Fibroblast of lung (primary cell): ENCODE data around the gene CACNA2D3. TPM values are rescaled to one million over a fixed set of nuclear protein-coding genes. Genes with fewer than 3 reads are reported as not detected.

Source experiments
- DNase-seq, 2 donors: peaks; one replicate each; pipeline versions ENCODE4 v3.0.0 to v3.0.0-alpha.2; 2010; ENCODE audit warnings: low read depth in 2 of 2
- H2AFZ ChIP-seq: 2 replicates; pipeline ENCODE4 v1.5.1; 2012; ENCODE audit warnings: low read length, control low read depth, inconsistent platforms
- H3K27ac ChIP-seq: 2 replicates; pipeline ENCODE4 v1.5.1; 2011; ENCODE audit warnings: low read length, control low read depth; ENCODE audit not compliant: insufficient read depth
- H3K27me3 ChIP-seq: 2 replicates; pipeline ENCODE4 v1.5.1; 2011; ENCODE audit warnings: mild to moderate bottlenecking, low read length; ENCODE audit not compliant: control insufficient read depth, insufficient read depth
- H3K36me3 ChIP-seq: 2 replicates; pipeline ENCODE4 v1.5.1; 2011; ENCODE audit warnings: low read length; ENCODE audit not compliant: control insufficient read depth, insufficient read depth
- H3K4me1 ChIP-seq: 2 replicates; pipeline ENCODE4 v1.5.1; 2011; ENCODE audit warnings: low read length; ENCODE audit not compliant: control insufficient read depth, insufficient read depth; ENCODE audit errors: extremely low read depth
- H3K4me2 ChIP-seq: 2 replicates; pipeline ENCODE4 v1.5.1; 2011; ENCODE audit warnings: low read length, control low read depth; ENCODE audit not compliant: insufficient read depth; ENCODE audit errors: extremely low read depth
- H3K4me3 ChIP-seq, 4 experiments: fragments of 200-600 bp in 1 of 4; sonication (generic) in 1 of 4; replicated peaks in 1 of 4; 2 replicates each; pipeline ENCODE4 v1.5.1; 2011 to 2016; ENCODE audit warnings: low read length in 4 of 4, low read depth in 3 of 4, mild to moderate bottlenecking in 3 of 4, control low read depth in 2 of 4, inconsistent platforms in 1 of 4, mixed read lengths in 1 of 4; ENCODE audit not compliant: insufficient read depth in 1 of 4; ENCODE audit errors: control extremely low read depth in 1 of 4
- H3K79me2 ChIP-seq: 2 replicates; pipeline ENCODE4 v1.5.1; 2012; ENCODE audit warnings: mild to moderate bottlenecking, low read length, inconsistent platforms; ENCODE audit not compliant: control insufficient read depth, insufficient read depth
- H3K9ac ChIP-seq: 2 replicates; pipeline ENCODE4 v1.5.1; 2011; ENCODE audit warnings: mild to moderate bottlenecking, low read length, control low read depth; ENCODE audit not compliant: insufficient read depth
- H3K9me3 ChIP-seq: 2 replicates; pipeline ENCODE4 v1.5.1; 2012; ENCODE audit warnings: low read depth, low read length; ENCODE audit not compliant: control insufficient read depth, insufficient read depth
- H4K20me1 ChIP-seq: 2 replicates; pipeline ENCODE4 v1.5.1; 2011; ENCODE audit warnings: low read length; ENCODE audit not compliant: control insufficient read depth, insufficient read depth; ENCODE audit errors: extremely low read depth
- EZH2 ChIP-seq: IDR thresholded peaks from 2 replicates; pipeline ENCODE4 v1.5.1; 2012; ENCODE audit warnings: low read length, control low read depth, mild to moderate bottlenecking; ENCODE audit errors: missing control alignments
- polyA plus RNA-seq, 2 donors: library from polyadenylated mRNA; depleted of rRNA in 1 of 2; stranded (reverse) in 1 of 2; unstranded in 1 of 2; fragments of >200 nt; gene quantifications; 2 replicates each; pipeline ENCODE4 v1.2.1, GENCODE V29; 2011 to 2012; ENCODE audit warnings: missing spikeins in 1 of 2
- total RNA-seq: library from RNA; depleted of rRNA; stranded (reverse); fragments of >200 nt; gene quantifications from 2 replicates; pipeline ENCODE4 v1.2.1, GENCODE V29; 2014
- TF ChIP-seq, protein P1 (sequence below), 2 donors: IDR thresholded peaks in 1 of 2; conservative IDR thresholded peaks in 1 of 2; 1 replicate in 1 of 2; 2 replicates in 1 of 2; pipeline ENCODE4 v1.5.1; 2011 to 2012; ENCODE audit warnings: low read length in 2 of 2, control low read depth in 1 of 2, inconsistent platforms in 1 of 2, low read depth in 1 of 2, mild to moderate bottlenecking in 1 of 2

CACNA2D3 gene
- total and polyA plus RNA-seq, 2 donors (not counting 1 experiment from before 2014, with no cell fraction given), result 1.8 to 11.5 TPM

DNA sequence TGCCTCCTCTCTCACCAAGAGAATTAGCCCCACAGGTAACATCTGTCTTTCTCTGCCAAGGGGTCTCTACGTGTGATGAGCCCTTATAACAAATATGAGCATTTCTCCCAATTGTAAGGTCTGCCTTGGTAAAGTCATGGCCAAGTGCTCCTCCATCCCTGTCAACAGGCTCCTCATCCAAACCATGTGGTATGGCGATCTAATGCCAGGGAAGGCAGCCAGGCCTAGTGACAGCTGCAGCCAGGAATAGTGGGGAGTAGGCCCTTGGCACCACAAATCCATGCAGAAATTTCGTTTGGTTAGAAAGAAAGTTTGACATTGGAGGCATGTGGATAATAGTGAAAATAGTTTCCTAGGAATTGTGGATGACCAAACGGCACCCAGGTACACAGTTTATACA lies 810.3 kb downstream of the CACNA2D3 start:
- Histone ChIP-seq H3K4me2 (no peak overlapping the region), H3K79me2 (no peaks in the 10 kb centered on the region), H4K20me1 (no peaks in the 10 kb centered on the region), H3K4me3 (no peak overlapping the region), H3K9me3 (no peaks in the 10 kb centered on the region), H3K4me1 (no peaks in the 10 kb centered on the region), H3K27ac (no peak overlapping the region), H3K36me3 (no peaks in the 10 kb centered on the region), H3K9ac (no peak overlapping the region), H2AFZ (no peak overlapping the region), H3K27me3 (no peaks in the 10 kb centered on the region)
- no peak for DNase-seq
- TF ChIP-seq, protein P1, sequence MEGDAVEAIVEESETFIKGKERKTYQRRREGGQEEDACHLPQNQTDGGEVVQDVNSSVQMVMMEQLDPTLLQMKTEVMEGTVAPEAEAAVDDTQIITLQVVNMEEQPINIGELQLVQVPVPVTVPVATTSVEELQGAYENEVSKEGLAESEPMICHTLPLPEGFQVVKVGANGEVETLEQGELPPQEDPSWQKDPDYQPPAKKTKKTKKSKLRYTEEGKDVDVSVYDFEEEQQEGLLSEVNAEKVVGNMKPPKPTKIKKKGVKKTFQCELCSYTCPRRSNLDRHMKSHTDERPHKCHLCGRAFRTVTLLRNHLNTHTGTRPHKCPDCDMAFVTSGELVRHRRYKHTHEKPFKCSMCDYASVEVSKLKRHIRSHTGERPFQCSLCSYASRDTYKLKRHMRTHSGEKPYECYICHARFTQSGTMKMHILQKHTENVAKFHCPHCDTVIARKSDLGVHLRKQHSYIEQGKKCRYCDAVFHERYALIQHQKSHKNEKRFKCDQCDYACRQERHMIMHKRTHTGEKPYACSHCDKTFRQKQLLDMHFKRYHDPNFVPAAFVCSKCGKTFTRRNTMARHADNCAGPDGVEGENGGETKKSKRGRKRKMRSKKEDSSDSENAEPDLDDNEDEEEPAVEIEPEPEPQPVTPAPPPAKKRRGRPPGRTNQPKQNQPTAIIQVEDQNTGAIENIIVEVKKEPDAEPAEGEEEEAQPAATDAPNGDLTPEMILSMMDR (conservative IDR thresholded peaks at IDR 0.05 in 1 of 2, IDR thresholded peaks at IDR 0.05 in 1 of 2; ENCODE audit: low read depth in 1 of 2, low read length in 2 of 2), result no peak
- no peak for TF ChIP-seq EZH2

- H3K4me1 ChIP-seq, result no peaks in the 10 kb centered on the region
- no peak for TF ChIP-seq EZH2
- TF ChIP-seq, protein P1 (conservative IDR thresholded peaks at IDR 0.05 in 1 of 2, IDR thresholded peaks at IDR 0.05 in 1 of 2; ENCODE audit: low read depth in 1 of 2, low read length in 2 of 2), result no peak
- H3K9ac ChIP-seq, result no peak overlapping the region
- no peak overlapping the region for H3K4me3 ChIP-seq
- H3K27ac ChIP-seq, result no peak overlapping the region
- H4K20me1 ChIP-seq, result no peaks in the 10 kb centered on the region
- no peaks in the 10 kb centered on the region for H3K27me3 ChIP-seq
- H3K36me3 ChIP-seq, result no peaks in the 10 kb centered on the region
- DNase-seq, result no peak
- no peak overlapping the region for H2AFZ ChIP-seq
- no peak overlapping the region for H3K4me2 ChIP-seq
- no peaks in the 10 kb centered on the region for H3K79me2 ChIP-seq
- no peaks in the 10 kb centered on the region for H3K9me3 ChIP-seq
Measured at GRCh38 chr3:54935869-54936268, 813.5 kb downstream of the CACNA2D3 start.

GRCh38 chr3:54936561-54936960 lies 814.2 kb downstream of the CACNA2D3 start:
- Histone ChIP-seq H3K4me1 (no peaks in the 10 kb centered on the region), H3K9ac (no peak overlapping the region), H3K4me3 (no peak overlapping the region), H3K79me2 (no peaks in the 10 kb centered on the region), H3K27me3 (no peaks in the 10 kb centered on the region), H2AFZ (no peak overlapping the region), H4K20me1 (no peaks in the 10 kb centered on the region), H3K36me3 (no peaks in the 10 kb centered on the region), H3K27ac (no peak overlapping the region), H3K4me2 (no peak overlapping the region), H3K9me3 (no peaks in the 10 kb centered on the region)
- no peak for DNase-seq
- TF ChIP-seq, protein P1 (conservative IDR thresholded peaks at IDR 0.05 in 1 of 2, IDR thresholded peaks at IDR 0.05 in 1 of 2; ENCODE audit: low read depth in 1 of 2, low read length in 2 of 2), result no peak
- TF ChIP-seq EZH2, result no peak
